ENCODE results near the gene ADCY1.

Gene ADCY1

DNA sequence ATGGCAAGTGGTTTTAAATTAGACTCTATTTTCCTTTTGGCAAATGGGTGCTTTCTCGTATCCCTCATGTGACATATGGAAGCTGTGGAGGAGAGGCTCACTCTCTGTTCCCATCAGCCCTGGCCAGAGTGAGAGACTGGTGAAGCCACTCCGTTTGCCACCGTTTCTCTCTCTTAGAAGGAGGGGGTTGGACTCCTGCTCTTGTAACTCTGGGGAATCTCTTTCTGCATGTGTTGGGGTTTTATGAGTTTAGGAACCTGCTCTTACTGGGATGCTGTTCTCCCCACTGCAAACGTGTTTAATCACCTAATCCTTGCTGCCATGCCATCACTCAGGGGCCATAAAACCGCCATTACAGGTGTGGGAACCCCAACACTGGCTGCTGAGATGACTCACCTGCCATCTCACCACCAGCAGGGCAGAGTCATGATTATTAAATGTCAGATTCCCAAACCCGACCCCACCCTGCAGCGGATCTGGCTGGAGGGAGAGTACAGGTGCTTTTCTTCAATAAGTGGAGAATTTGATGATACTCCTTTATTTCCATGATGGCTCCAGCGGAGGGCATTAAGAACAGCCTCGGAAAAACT, 103.2 kb downstream of the ADCY1 start:
- no peaks in the 10 kb centered on the region for H3K36me3 ChIP-seq (ENCODE audit: control insufficient read depth in 4 of 4, insufficient read depth in 4 of 4, low read length in 3 of 4)
- H3K27ac ChIP-seq (ENCODE audit: insufficient read depth in 1 of 2, low read depth in 1 of 2, low read length in 2 of 2, poor library complexity in 1 of 2, severe bottlenecking in 2 of 2): no peak overlapping the region
- DNase-seq: no peak
- CTCF ChIA-PET: no interaction called here
- peaks cover 0 to 3% (median 2%) of the 10 kb centered on the region in 5 experiments for H3K9me3 ChIP-seq (ENCODE audit: control extremely low read depth in 1 of 5, control insufficient read depth in 4 of 5, insufficient read depth in 2 of 5, low read depth in 1 of 5, low read length in 4 of 5)
- POLR2A ChIA-PET: no interaction called here
- no peak overlapping the region for H3K4me3 ChIP-seq (ENCODE audit: control insufficient read depth in 1 of 7, extremely low read depth in 1 of 7, insufficient read depth in 4 of 7, low read depth in 2 of 7, low read length in 6 of 7)
- peaks cover 0 to 2% (median 0%) of the 10 kb centered on the region in 5 experiments for H3K27me3 ChIP-seq (replicated peaks in 2 of 5; ENCODE audit: control insufficient read depth in 4 of 5, insufficient read depth in 5 of 5, low read length in 4 of 5)
- no peaks in the 10 kb centered on the region for H3K4me1 ChIP-seq (ENCODE audit: control extremely low read depth in 1 of 4, control insufficient read depth in 4 of 4, insufficient read depth in 4 of 4, low read length in 3 of 4)
- 86% methylated on average over 6 of the region's 9 CpGs for WGBS (ENCODE audit: insufficient coverage)

DNA sequence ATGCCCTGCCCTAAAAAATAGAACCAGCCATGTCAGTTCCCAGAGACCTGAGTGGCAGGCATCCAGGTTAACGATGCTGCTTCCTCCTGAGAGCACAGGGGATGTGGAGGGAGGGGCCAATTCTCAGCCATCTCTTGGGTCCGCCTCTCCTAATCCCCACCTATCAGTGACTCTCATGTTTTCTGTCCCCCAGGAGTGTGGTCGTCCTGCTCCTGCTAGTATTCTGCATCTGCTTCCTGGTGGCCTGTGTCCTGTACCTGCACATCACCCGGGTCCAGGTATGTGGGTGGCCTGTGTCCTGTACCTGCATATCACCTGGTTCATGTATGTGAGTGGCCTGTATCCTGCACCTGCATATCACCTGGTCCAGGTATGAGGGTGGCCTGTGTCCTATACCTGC, 105.3 kb downstream of the ADCY1 start:
- no peak for DNase-seq
- Histone ChIP-seq H3K36me3 (ENCODE audit: control insufficient read depth in 4 of 4, insufficient read depth in 4 of 4, low read length in 3 of 4) (no peaks in the 10 kb centered on the region), H3K27ac (ENCODE audit: insufficient read depth in 1 of 2, low read depth in 1 of 2, low read length in 2 of 2, poor library complexity in 1 of 2, severe bottlenecking in 2 of 2) (no peak overlapping the region), H3K9me3 (ENCODE audit: control extremely low read depth in 1 of 5, control insufficient read depth in 4 of 5, insufficient read depth in 2 of 5, low read depth in 1 of 5, low read length in 4 of 5) (peaks cover 0 to 3% (median 0%) of the 10 kb centered on the region in 5 experiments), H3K4me1 (ENCODE audit: control extremely low read depth in 1 of 4, control insufficient read depth in 4 of 4, insufficient read depth in 4 of 4, low read length in 3 of 4) (no peaks in the 10 kb centered on the region), H3K27me3 (replicated peaks in 2 of 5; ENCODE audit: control insufficient read depth in 4 of 5, insufficient read depth in 5 of 5, low read length in 4 of 5) (peaks cover 0 to 2% (median 0%) of the 10 kb centered on the region in 5 experiments), H3K4me3 (ENCODE audit: control insufficient read depth in 1 of 7, extremely low read depth in 1 of 7, insufficient read depth in 4 of 7, low read depth in 2 of 7, low read length in 6 of 7) (no peak overlapping the region)
- ChIA-PET CTCF (no interaction called here), POLR2A (no interaction called here)
- WGBS (ENCODE audit: insufficient coverage): 79% methylated on average over 3 of the region's 4 CpGs

DNA sequence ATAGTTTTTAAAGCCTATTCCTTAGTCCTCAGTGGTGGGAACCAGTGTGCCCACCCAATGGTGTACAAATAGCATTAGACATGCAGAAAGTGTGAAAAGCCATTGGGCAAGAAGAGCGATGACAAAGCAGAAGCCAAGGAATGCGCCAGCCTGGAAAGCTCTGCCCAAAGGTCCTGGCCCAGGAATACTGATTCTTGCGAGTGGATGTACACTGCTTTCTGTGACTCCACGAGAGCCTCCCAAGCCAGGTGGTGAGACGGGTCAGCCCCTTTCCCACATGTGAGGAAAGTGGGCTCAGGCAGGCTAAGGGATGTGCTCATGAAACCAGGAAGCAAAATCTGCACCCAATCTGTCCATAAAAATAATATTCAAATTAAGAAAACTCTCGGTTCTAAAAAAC, 106.6 kb downstream of the ADCY1 start:
- Histone ChIP-seq H3K27me3 (replicated peaks in 2 of 5; ENCODE audit: control insufficient read depth in 4 of 5, insufficient read depth in 5 of 5, low read length in 4 of 5) (peaks cover 0 to 4% (median 0%) of the 10 kb centered on the region in 5 experiments), H3K27ac (ENCODE audit: insufficient read depth in 1 of 2, low read depth in 1 of 2, low read length in 2 of 2, poor library complexity in 1 of 2, severe bottlenecking in 2 of 2) (no peak overlapping the region), H3K9me3 (ENCODE audit: control extremely low read depth in 1 of 5, control insufficient read depth in 4 of 5, insufficient read depth in 2 of 5, low read depth in 1 of 5, low read length in 4 of 5) (peaks cover 0 to 3% (median 0%) of the 10 kb centered on the region in 5 experiments), H3K4me3 (ENCODE audit: control insufficient read depth in 1 of 7, extremely low read depth in 1 of 7, insufficient read depth in 4 of 7, low read depth in 2 of 7, low read length in 6 of 7) (no peak overlapping the region), H3K36me3 (ENCODE audit: control insufficient read depth in 4 of 4, insufficient read depth in 4 of 4, low read length in 3 of 4) (no peaks in the 10 kb centered on the region), H3K4me1 (ENCODE audit: control extremely low read depth in 1 of 4, control insufficient read depth in 4 of 4, insufficient read depth in 4 of 4, low read length in 3 of 4) (no peaks in the 10 kb centered on the region)
- no peak for DNase-seq
- 98% methylated on average over 6 of the region's 6 CpGs for WGBS (ENCODE audit: insufficient coverage)
- CTCF ChIA-PET: no interaction called here
- POLR2A ChIA-PET: no interaction called here

DNA sequence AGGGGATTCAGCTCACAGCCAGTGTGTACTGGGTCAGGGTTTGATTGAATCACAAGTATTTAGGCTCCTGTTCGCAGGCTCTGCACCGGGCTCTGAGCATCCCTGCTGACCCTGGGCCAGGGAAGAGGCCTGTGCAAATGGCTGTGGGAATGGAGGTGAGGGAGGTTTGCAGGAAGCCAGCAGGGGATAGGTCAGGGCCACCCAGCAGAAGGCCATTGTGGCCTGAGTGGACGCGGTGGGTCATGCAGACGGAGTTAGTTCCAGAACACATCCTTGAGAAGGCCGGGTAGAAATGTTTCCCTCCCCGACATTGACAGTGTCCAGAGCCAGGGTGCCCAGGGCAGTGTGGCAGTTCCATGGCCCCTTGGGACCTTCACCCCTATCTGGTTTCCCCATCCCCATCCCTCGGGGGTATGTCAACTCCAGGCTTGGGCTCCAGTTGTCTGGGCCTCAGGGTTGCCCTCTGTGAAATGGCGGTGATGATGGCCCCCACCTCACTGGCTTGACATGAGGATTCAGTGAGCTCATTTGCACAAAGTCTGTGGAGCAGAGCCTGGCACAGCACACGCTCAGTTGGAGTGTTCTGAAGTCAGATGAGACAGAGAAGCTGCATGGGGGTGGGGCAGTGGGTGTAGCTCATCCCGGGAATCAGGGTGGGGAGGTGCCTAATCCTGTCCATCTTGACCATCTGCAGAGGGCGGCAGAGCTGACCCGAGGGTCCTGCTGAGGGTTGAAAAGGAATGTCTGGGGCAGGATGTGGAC, 107.6 kb downstream of the ADCY1 start:
- CTCF ChIA-PET: no interaction called here
- WGBS (ENCODE audit: insufficient coverage): 98% methylated on average over 11 of the region's 13 CpGs

DNA sequence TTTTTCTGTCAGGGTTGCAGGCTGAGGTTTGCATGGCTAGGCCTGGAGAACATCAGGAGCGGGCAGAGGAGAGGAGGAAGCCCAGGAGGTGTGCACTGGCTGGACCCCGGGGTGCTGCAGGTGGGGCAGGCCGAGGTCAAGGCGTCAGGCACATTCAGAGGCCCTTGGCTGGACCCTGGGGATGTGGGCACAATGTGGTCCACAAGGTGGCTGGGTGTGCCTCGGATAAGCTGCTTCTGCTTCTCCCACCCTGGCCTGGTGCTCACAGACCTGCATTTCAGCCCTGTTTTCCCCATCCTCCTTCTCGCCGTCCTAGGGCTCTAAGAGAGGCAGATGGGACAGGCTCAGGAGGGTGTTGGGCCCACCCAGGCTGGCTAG, 108.2 kb downstream of the ADCY1 start:
- ChIA-PET POLR2A (no interaction called here), CTCF (no interaction called here)
- Histone ChIP-seq H3K27ac (ENCODE audit: insufficient read depth in 1 of 2, low read depth in 1 of 2, low read length in 2 of 2, poor library complexity in 1 of 2, severe bottlenecking in 2 of 2) (no peak overlapping the region), H3K27me3 (replicated peaks in 2 of 5; ENCODE audit: control insufficient read depth in 4 of 5, insufficient read depth in 5 of 5, low read length in 4 of 5) (peaks cover 0 to 2% (median 0%) of the 10 kb centered on the region in 5 experiments), H3K4me3 (ENCODE audit: control insufficient read depth in 1 of 7, extremely low read depth in 1 of 7, insufficient read depth in 4 of 7, low read depth in 2 of 7, low read length in 6 of 7) (no peak overlapping the region), H3K36me3 (ENCODE audit: control insufficient read depth in 4 of 4, insufficient read depth in 4 of 4, low read length in 3 of 4) (no peaks in the 10 kb centered on the region), H3K9me3 (ENCODE audit: control extremely low read depth in 1 of 5, control insufficient read depth in 4 of 5, insufficient read depth in 2 of 5, low read depth in 1 of 5, low read length in 4 of 5) (no peaks in the 10 kb centered on the region), H3K4me1 (ENCODE audit: control extremely low read depth in 1 of 4, control insufficient read depth in 4 of 4, insufficient read depth in 4 of 4, low read length in 3 of 4) (no peaks in the 10 kb centered on the region)
- WGBS (ENCODE audit: insufficient coverage): 96% methylated on average over 4 of the region's 7 CpGs
- no peak for DNase-seq

More for the DNA sequence above, 107.6 kb downstream of the ADCY1 start:
- no peak overlapping the region for H3K4me3 ChIP-seq (ENCODE audit: control insufficient read depth in 1 of 7, extremely low read depth in 1 of 7, insufficient read depth in 4 of 7, low read depth in 2 of 7, low read length in 6 of 7)
- H3K36me3 ChIP-seq (ENCODE audit: control insufficient read depth in 4 of 4, insufficient read depth in 4 of 4, low read length in 3 of 4): no peaks in the 10 kb centered on the region
- H3K4me1 ChIP-seq (ENCODE audit: control extremely low read depth in 1 of 4, control insufficient read depth in 4 of 4, insufficient read depth in 4 of 4, low read length in 3 of 4): no peaks in the 10 kb centered on the region
- H3K9me3 ChIP-seq (ENCODE audit: control extremely low read depth in 1 of 5, control insufficient read depth in 4 of 5, insufficient read depth in 2 of 5, low read depth in 1 of 5, low read length in 4 of 5): no peaks in the 10 kb centered on the region
- no peak overlapping the region for H3K27ac ChIP-seq (ENCODE audit: insufficient read depth in 1 of 2, low read depth in 1 of 2, low read length in 2 of 2, poor library complexity in 1 of 2, severe bottlenecking in 2 of 2)
- POLR2A ChIA-PET: no interaction called here
- no peak for DNase-seq
- peaks cover 0 to 4% (median 0%) of the 10 kb centered on the region in 5 experiments for H3K27me3 ChIP-seq (replicated peaks in 2 of 5; ENCODE audit: control insufficient read depth in 4 of 5, insufficient read depth in 5 of 5, low read length in 4 of 5)

DNA sequence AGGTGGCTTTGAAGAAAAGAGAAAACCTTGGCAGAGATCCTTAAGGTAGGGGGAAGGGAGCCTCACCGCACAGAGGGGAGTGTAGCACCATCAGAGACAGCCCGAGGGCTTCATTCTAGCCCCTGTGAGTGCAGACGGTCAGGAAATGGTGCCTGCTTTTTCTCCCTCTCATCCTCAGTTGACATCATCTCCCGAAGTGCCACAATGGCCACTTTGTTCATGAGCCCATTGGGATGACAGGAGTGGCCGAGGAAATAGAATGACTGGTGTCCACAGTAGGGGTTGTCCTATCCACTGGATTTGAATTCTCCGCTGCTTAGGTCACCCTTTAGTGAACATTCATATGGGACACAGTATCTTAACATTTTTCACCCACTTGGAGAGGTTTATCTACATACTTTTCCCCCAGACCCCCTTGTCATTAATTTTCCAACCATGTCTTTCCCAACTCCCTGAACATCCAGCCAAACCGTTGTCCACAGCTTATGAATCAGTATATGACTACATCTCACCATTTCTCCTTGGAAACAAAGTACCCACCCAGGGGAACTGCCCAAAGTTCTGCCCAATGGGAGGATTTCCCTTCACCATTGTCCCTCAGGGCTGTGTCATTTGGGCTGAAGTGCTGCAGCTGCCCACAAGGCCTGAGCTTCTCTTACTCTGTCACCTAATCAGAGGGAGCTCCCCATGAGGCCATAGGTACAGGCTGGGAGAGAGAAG, 108.8 kb downstream of the ADCY1 start:
- H3K27me3 ChIP-seq (replicated peaks in 2 of 5; ENCODE audit: control insufficient read depth in 4 of 5, insufficient read depth in 5 of 5, low read length in 4 of 5): peaks cover 0 to 2% (median 0%) of the 10 kb centered on the region in 5 experiments
- H3K9me3 ChIP-seq (ENCODE audit: control extremely low read depth in 1 of 5, control insufficient read depth in 4 of 5, insufficient read depth in 2 of 5, low read depth in 1 of 5, low read length in 4 of 5): no peaks in the 10 kb centered on the region
- DNase-seq: no peak
- 91% methylated on average over 7 of the region's 7 CpGs for WGBS (ENCODE audit: insufficient coverage)
- CTCF ChIA-PET: interaction anchor here (1.3 kb wide), 1 partner anchor 26 kb away, joined by 3 read pairs; no protein-coding TSS in a partner anchor
- no peak overlapping the region for H3K27ac ChIP-seq (ENCODE audit: insufficient read depth in 1 of 2, low read depth in 1 of 2, low read length in 2 of 2, poor library complexity in 1 of 2, severe bottlenecking in 2 of 2)
- POLR2A ChIA-PET: no interaction called here
- H3K4me1 ChIP-seq (ENCODE audit: control extremely low read depth in 1 of 4, control insufficient read depth in 4 of 4, insufficient read depth in 4 of 4, low read length in 3 of 4): no peaks in the 10 kb centered on the region
- no peaks in the 10 kb centered on the region for H3K36me3 ChIP-seq (ENCODE audit: control insufficient read depth in 4 of 4, insufficient read depth in 4 of 4, low read length in 3 of 4)
- H3K4me3 ChIP-seq (ENCODE audit: control insufficient read depth in 1 of 7, extremely low read depth in 1 of 7, insufficient read depth in 4 of 7, low read depth in 2 of 7, low read length in 6 of 7): no peak overlapping the region
